Measurements from ENCODE around the gene APOF. TPM values are rescaled to one million over a fixed set of nuclear protein-coding genes. Genes with fewer than 3 reads are reported as not detected.

Gene APOF
- total and polyA plus RNA-seq, 2 of the 13 experiments (the other 11 are each of a cell fraction or from before 2014, with no cell fraction given) = 3.3 to 23.9 TPM

DNA sequence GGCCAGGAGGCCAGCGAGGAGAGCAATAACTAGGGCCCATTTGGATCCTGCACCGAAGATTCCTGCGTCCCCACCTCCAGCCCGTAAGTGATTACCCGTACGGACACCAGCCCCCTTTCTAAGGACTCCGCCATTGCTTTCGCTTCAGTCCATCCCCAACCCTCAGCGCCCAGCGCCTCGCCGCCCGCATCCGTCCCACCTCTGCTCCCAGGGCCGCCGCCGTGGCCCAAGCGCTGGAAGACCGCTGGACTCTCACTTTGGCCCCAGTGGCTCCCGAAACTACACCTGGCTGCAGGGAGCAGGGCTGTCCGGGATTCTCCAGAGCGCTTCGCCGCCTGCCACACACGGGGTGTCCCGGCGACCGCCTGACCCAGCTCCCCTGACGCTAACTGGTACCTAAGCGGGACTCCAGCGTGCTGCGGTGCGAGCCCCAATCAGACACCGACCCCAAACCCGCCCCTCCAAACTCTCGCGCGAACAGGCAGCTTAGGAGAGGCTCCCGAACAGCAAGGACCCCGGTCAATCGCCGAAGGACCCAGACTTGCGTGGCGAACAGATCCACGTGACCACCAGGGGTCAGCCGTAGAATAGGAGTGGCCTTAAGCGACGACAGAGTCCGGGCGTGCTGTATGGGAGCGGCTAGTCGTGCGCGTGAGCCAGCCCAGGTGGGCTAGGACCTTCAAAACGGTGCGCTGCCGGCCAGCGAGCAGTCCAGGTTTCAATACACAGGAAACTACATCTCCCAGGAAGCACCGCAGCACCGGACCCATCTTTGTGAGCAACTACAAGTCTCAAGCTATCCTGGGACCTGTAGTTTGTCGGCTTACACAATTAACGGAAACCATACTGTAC is 46.8 kb downstream of the APOF start, which contains the start of gene CNPY2 (continued):
- TF ChIP-seq, protein P1, sequence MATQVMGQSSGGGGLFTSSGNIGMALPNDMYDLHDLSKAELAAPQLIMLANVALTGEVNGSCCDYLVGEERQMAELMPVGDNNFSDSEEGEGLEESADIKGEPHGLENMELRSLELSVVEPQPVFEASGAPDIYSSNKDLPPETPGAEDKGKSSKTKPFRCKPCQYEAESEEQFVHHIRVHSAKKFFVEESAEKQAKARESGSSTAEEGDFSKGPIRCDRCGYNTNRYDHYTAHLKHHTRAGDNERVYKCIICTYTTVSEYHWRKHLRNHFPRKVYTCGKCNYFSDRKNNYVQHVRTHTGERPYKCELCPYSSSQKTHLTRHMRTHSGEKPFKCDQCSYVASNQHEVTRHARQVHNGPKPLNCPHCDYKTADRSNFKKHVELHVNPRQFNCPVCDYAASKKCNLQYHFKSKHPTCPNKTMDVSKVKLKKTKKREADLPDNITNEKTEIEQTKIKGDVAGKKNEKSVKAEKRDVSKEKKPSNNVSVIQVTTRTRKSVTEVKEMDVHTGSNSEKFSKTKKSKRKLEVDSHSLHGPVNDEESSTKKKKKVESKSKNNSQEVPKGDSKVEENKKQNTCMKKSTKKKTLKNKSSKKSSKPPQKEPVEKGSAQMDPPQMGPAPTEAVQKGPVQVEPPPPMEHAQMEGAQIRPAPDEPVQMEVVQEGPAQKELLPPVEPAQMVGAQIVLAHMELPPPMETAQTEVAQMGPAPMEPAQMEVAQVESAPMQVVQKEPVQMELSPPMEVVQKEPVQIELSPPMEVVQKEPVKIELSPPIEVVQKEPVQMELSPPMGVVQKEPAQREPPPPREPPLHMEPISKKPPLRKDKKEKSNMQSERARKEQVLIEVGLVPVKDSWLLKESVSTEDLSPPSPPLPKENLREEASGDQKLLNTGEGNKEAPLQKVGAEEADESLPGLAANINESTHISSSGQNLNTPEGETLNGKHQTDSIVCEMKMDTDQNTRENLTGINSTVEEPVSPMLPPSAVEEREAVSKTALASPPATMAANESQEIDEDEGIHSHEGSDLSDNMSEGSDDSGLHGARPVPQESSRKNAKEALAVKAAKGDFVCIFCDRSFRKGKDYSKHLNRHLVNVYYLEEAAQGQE (IDR thresholded peaks at IDR 0.05; ENCODE audit: borderline replicate concordance in 1 of 2, low read depth in 1 of 2, low read length in 2 of 2) = no peak
- TF ChIP-seq YY1 (IDR thresholded peaks at IDR 0.05; ENCODE audit: insufficient read depth, insufficient replicate concordance, low read depth, low read length) (peak; percentile 66), KDM1A (CRISPR knock-in tag; IDR thresholded peaks at IDR 0.05) (no peak), TBL1XR1 (IDR thresholded peaks at IDR 0.05; ENCODE audit: borderline replicate concordance, low read length, partially characterized antibody) (peak; percentile 52), FLYWCH1 (CRISPR knock-in tag; IDR thresholded peaks at IDR 0.05) (no peak), MYNN (CRISPR knock-in tag; IDR thresholded peaks at IDR 0.05; ENCODE audit: low read depth) (no peak), ZNF264 (CRISPR knock-in tag; IDR thresholded peaks at IDR 0.05) (peak; percentile 88), SOX5 (CRISPR knock-in tag; IDR thresholded peaks at IDR 0.05; ENCODE audit: borderline replicate concordance) (peak; percentile 34; the same call in 1 of the 2 replicates), ARID2 (CRISPR knock-in tag; IDR thresholded peaks at IDR 0.05; ENCODE audit: borderline replicate concordance) (no peak), HDAC2 (CRISPR knock-in tag; IDR thresholded peaks at IDR 0.05) (peak; percentile 67), HMGA1 (CRISPR knock-in tag; conservative IDR thresholded peaks at IDR 0.05) (no peak), NKX3-1 (CRISPR knock-in tag; IDR thresholded peaks at IDR 0.05) (peak; percentile 89), TBP (CRISPR knock-in tag; IDR thresholded peaks at IDR 0.05) (no peak), ZNF121 (CRISPR knock-in tag; IDR thresholded peaks at IDR 0.05) (no peak), ZNF430 (CRISPR knock-in tag; IDR thresholded peaks at IDR 0.05) (peak; percentile 93), RARA (CRISPR knock-in tag; IDR thresholded peaks at IDR 0.05) (no peak; the same call in 1 of the 2 replicates), ZNF230 (CRISPR knock-in tag; IDR thresholded peaks at IDR 0.05) (no peak), ZBTB7A (CRISPR knock-in tag; IDR thresholded peaks at IDR 0.05) (peak; percentile 93), DNMT3B (CRISPR knock-in tag; conservative IDR thresholded peaks at IDR 0.05) (no peak)
- TF ChIP-seq, protein P2, sequence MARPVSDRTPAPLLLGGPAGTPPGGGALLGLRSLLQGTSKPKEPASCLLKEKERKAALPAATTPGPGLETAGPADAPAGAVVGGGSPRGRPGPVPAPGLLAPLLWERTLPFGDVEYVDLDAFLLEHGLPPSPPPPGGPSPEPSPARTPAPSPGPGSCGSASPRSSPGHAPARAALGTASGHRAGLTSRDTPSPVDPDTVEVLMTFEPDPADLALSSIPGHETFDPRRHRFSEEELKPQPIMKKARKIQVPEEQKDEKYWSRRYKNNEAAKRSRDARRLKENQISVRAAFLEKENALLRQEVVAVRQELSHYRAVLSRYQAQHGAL (CRISPR knock-in tag; IDR thresholded peaks at IDR 0.05; ENCODE audit: not compliant biosample characterization) = peak; percentile 91
